SK-N-SH (cell line): ENCODE results near the gene NYNRIN. TPM values are rescaled to one million over a fixed set of nuclear protein-coding genes. Genes with fewer than 3 reads are reported as not detected.
"Not testable (repeated sequence)": the region's sequence is repeated elsewhere in the genome, so short reads cannot be mapped to it uniquely, and the experiment has no call there.

Source experiments
- CTCF ChIA-PET: fragments of 300-600, 350-600 bp; formaldehyde crosslinking; extraction: SDS; loops from one replicate; lab custom pipeline; 2021; lab: Yijun Ruan, JAX
- POLR2A ChIA-PET: fragments of 350-600 bp; sonication (Branson Sonifier 250); formaldehyde crosslinking; extraction: SDS; loops from one replicate; lab custom pipeline; 2020; ENCODE audit warnings: antibody characterized with exemption, inconsistent platforms; lab: Yijun Ruan, JAX
- DNase-seq: peaks from one replicate; pipeline ENCODE4 v3.0.0; 2012
- H2AFZ ChIP-seq: fragments of 200-600 bp; sonication (generic); 2 replicates; pipeline ENCODE4 v1.8.1; 2016; ENCODE audit warnings: antibody characterized with exemption, mild to moderate bottlenecking, low read depth
- H3F3A ChIP-seq: fragments of 200-600 bp; sonication (generic); replicated peaks from 2 replicates; pipeline ENCODE3; 2016; ENCODE audit warnings: antibody characterized with exemption, mild to moderate bottlenecking; ENCODE audit not compliant: insufficient read depth
- H3K27ac ChIP-seq, 2 experiments: fragments of 200-500 bp in 1 of 2; fragments of 200-600 bp in 1 of 2; sonication (Bioruptor generic) in 1 of 2; sonication (generic), shearing (Covaris generic) in 1 of 2; 2 replicates each; pipeline versions ENCODE4 v1.5.1 to v1.6.1; 2014 to 2016; ENCODE audit warnings: low read depth in 2 of 2, inconsistent platforms in 1 of 2, low read length in 1 of 2, mild to moderate bottlenecking in 1 of 2, mixed read lengths in 1 of 2
- H3K27me3 ChIP-seq: fragments of 200-600 bp; sonication (generic), shearing (Covaris generic); 2 replicates; pipeline ENCODE4 v1.6.1; 2016; ENCODE audit warnings: mixed run types; ENCODE audit not compliant: insufficient read depth
- H3K36me3 ChIP-seq, 2 experiments: fragments of 200-500 bp in 1 of 2; fragments of 200-600 bp in 1 of 2; sonication (Bioruptor generic) in 1 of 2; sonication (generic) in 1 of 2; replicated peaks in 1 of 2; 2 replicates each; pipeline versions ENCODE3 to v1.5.1; 2014 to 2016; ENCODE audit warnings: low read length in 1 of 2, mild to moderate bottlenecking in 1 of 2; ENCODE audit not compliant: insufficient read depth in 2 of 2, control insufficient read depth in 1 of 2
- H3K4me1 ChIP-seq, 2 experiments: fragments of 200-500 bp in 1 of 2; fragments of 200-600 bp in 1 of 2; sonication (Bioruptor generic) in 1 of 2; sonication (generic), shearing (Covaris generic) in 1 of 2; 2 replicates each; pipeline versions ENCODE4 v1.5.1 to v1.6.1; 2014 to 2016; ENCODE audit warnings: low read depth in 1 of 2, low read length in 1 of 2, mixed run types in 1 of 2; ENCODE audit not compliant: insufficient read depth in 2 of 2, control insufficient read depth in 1 of 2
- H3K4me2 ChIP-seq: fragments of 200-600 bp; sonication (generic), shearing (Covaris generic); 2 replicates; pipeline ENCODE4 v1.6.1; 2017; ENCODE audit warnings: mixed run types
- H3K4me3 ChIP-seq, 2 experiments: fragments of 200-500 bp in 1 of 2; fragments of 200-600 bp in 1 of 2; sonication (Bioruptor generic) in 1 of 2; sonication (generic), shearing (Covaris generic) in 1 of 2; 2 replicates each; pipeline versions ENCODE4 v1.5.1 to v1.8.1; 2014 to 2016; ENCODE audit warnings: low read depth in 2 of 2, inconsistent platforms in 1 of 2, low read length in 1 of 2, mild to moderate bottlenecking in 1 of 2, mixed read lengths in 1 of 2, moderate library complexity in 1 of 2
- H3K79me2 ChIP-seq: fragments of 200-600 bp; sonication (generic); 2 replicates; pipeline ENCODE4 v1.8.1; 2017; ENCODE audit warnings: mild to moderate bottlenecking; ENCODE audit not compliant: insufficient read depth
- H3K9ac ChIP-seq: fragments of 200-600 bp; sonication (generic); 2 replicates; pipeline ENCODE4 v1.6.1; 2017; ENCODE audit warnings: mixed run types
- H3K9me2 ChIP-seq: fragments of 200-600 bp; sonication (generic); 2 replicates; pipeline ENCODE4 v1.6.1; 2017; ENCODE audit warnings: mixed run types
- H3K9me3 ChIP-seq: fragments of 200-600 bp; sonication (generic); 2 replicates; pipeline ENCODE4 v1.6.1; 2017; ENCODE audit warnings: mixed run types, mild to moderate bottlenecking, moderate library complexity
- H4K20me1 ChIP-seq: fragments of 200-600 bp; sonication (generic); 2 replicates; pipeline ENCODE4 v1.6.1; 2017; ENCODE audit warnings: mild to moderate bottlenecking, mixed run types; ENCODE audit not compliant: insufficient read depth
- EZH2phosphoT487 ChIP-seq: fragments of 200-600 bp; sonication (generic); IDR thresholded peaks from 2 replicates; pipeline ENCODE4 v1.6.1; 2017; ENCODE audit warnings: low read depth, mixed run types, mild to moderate bottlenecking, antibody characterized with exemption, moderate library complexity, borderline replicate concordance
- FOXM1 ChIP-seq: IDR thresholded peaks from 2 replicates; pipeline ENCODE4 v1.4.0; 2012; ENCODE audit warnings: low read depth, mild to moderate bottlenecking
- GABPA ChIP-seq: IDR thresholded peaks from 2 replicates; pipeline ENCODE4 v1.4.0; 2012; ENCODE audit warnings: low read depth, mild to moderate bottlenecking
- GATA2 ChIP-seq: sonication (generic); formaldehyde crosslinking; IDR thresholded peaks from 2 replicates; pipeline ENCODE4 v1.5.0; 2020; ENCODE audit warnings: mild to moderate bottlenecking, missing genetic modification reagents
- MEF2A ChIP-seq: IDR thresholded peaks from 2 replicates; pipeline ENCODE4 v1.4.0; 2012; ENCODE audit warnings: low read depth, borderline replicate concordance
- POLR2AphosphoS5 ChIP-seq: IDR thresholded peaks from 2 replicates; pipeline ENCODE4 v1.6.1; 2012; ENCODE audit warnings: low read depth, low read length
- SMC3 ChIP-seq: IDR thresholded peaks from 2 replicates; pipeline ENCODE4 v1.6.1; 2012; ENCODE audit warnings: low read depth, low read length, improper control_type of control experiment
- TCF12 ChIP-seq: IDR thresholded peaks from 2 replicates; pipeline ENCODE4 v1.4.0; 2012
- TEAD4 ChIP-seq: IDR thresholded peaks from 2 replicates; pipeline ENCODE4 v1.4.0; 2012; ENCODE audit warnings: mild to moderate bottlenecking, borderline replicate concordance; ENCODE audit not compliant: insufficient read depth
- YY1 ChIP-seq: IDR thresholded peaks from 2 replicates; pipeline ENCODE4 v1.4.0; 2012; ENCODE audit warnings: low read depth, mild to moderate bottlenecking
- WGBS: methylation state at CpG from one replicate; pipeline ENCODE4 v1.1.6; 2017; ENCODE audit warnings: low lambda C conversion rate; 5-methylcytosine and 5-hydroxymethylcytosine counted together
- polyA plus RNA-seq, 3 experiments: library from polyadenylated mRNA; depleted of rRNA; stranded (reverse); fragments of >200 nt; gene quantifications; 2 replicates each; pipeline ENCODE4 v1.2.3, GENCODE V29; 2012
- TF ChIP-seq, protein P1 (sequence below): IDR thresholded peaks from 2 replicates; pipeline ENCODE4 v1.6.1; 2012; ENCODE audit warnings: mild to moderate bottlenecking, low read depth, low read length, moderate library complexity
- TF ChIP-seq, protein P2 (sequence below): fragments of 200-600 bp; sonication (generic); IDR thresholded peaks from 2 replicates; pipeline ENCODE4 v1.6.1; 2017; ENCODE audit warnings: antibody characterized with exemption, mild to moderate bottlenecking, moderate library complexity
- TF ChIP-seq, protein P3 (sequence below): IDR thresholded peaks from 2 replicates; pipeline ENCODE4 v1.4.0; 2012; ENCODE audit warnings: low read depth, borderline replicate concordance
- TF ChIP-seq, protein P4 (sequence below): fragments of 150-350 bp; IDR thresholded peaks from 2 replicates; pipeline ENCODE4 v1.6.1; 2016; ENCODE audit warnings: mild to moderate bottlenecking, low read depth, low read length
- TF ChIP-seq, protein P5 (sequence below): IDR thresholded peaks from 2 replicates; pipeline ENCODE4 v1.4.0; 2012; ENCODE audit warnings: low read depth, borderline replicate concordance
- TF ChIP-seq, protein P6 (sequence below): IDR thresholded peaks from 2 replicates; pipeline ENCODE4 v1.4.0; 2012; ENCODE audit warnings: low read depth
- TF ChIP-seq, protein P7 (sequence below): IDR thresholded peaks from 2 replicates; pipeline ENCODE4; 2012

Gene NYNRIN
- polyA plus RNA-seq, 1 of the 3 experiments (the other 2 are of a cell fraction): 4.8 TPM

DNA sequence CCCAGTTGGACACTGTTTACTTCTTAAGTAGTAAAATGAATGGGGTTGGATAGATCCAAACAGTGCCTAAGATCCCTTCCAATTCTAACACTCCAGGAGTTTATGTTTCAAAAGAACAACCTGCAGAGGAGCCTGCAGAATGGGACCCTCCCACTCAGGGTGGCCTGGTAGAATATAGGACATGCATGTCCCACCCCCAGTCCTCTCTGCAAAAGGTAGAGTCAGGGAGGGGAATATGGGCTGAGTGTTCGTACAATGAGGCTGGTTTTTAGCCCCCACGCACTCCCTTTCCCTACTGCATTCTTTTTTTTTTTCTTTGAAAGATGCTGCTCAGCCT is 11.8 kb upstream of the NYNRIN start:
- no peak for DNase-seq
- TF ChIP-seq GATA2 (no peak), TCF12 (no peak), TEAD4 (no peak), MEF2A (no peak), EZH2phosphoT487 (no peak), POLR2AphosphoS5 (no peak), FOXM1 (no peak), GABPA (no peak), YY1 (no peak), SMC3 (no peak)
- TF ChIP-seq, protein P1, sequence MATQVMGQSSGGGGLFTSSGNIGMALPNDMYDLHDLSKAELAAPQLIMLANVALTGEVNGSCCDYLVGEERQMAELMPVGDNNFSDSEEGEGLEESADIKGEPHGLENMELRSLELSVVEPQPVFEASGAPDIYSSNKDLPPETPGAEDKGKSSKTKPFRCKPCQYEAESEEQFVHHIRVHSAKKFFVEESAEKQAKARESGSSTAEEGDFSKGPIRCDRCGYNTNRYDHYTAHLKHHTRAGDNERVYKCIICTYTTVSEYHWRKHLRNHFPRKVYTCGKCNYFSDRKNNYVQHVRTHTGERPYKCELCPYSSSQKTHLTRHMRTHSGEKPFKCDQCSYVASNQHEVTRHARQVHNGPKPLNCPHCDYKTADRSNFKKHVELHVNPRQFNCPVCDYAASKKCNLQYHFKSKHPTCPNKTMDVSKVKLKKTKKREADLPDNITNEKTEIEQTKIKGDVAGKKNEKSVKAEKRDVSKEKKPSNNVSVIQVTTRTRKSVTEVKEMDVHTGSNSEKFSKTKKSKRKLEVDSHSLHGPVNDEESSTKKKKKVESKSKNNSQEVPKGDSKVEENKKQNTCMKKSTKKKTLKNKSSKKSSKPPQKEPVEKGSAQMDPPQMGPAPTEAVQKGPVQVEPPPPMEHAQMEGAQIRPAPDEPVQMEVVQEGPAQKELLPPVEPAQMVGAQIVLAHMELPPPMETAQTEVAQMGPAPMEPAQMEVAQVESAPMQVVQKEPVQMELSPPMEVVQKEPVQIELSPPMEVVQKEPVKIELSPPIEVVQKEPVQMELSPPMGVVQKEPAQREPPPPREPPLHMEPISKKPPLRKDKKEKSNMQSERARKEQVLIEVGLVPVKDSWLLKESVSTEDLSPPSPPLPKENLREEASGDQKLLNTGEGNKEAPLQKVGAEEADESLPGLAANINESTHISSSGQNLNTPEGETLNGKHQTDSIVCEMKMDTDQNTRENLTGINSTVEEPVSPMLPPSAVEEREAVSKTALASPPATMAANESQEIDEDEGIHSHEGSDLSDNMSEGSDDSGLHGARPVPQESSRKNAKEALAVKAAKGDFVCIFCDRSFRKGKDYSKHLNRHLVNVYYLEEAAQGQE: no peak
- TF ChIP-seq, protein P2, sequence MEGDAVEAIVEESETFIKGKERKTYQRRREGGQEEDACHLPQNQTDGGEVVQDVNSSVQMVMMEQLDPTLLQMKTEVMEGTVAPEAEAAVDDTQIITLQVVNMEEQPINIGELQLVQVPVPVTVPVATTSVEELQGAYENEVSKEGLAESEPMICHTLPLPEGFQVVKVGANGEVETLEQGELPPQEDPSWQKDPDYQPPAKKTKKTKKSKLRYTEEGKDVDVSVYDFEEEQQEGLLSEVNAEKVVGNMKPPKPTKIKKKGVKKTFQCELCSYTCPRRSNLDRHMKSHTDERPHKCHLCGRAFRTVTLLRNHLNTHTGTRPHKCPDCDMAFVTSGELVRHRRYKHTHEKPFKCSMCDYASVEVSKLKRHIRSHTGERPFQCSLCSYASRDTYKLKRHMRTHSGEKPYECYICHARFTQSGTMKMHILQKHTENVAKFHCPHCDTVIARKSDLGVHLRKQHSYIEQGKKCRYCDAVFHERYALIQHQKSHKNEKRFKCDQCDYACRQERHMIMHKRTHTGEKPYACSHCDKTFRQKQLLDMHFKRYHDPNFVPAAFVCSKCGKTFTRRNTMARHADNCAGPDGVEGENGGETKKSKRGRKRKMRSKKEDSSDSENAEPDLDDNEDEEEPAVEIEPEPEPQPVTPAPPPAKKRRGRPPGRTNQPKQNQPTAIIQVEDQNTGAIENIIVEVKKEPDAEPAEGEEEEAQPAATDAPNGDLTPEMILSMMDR: no peak
- TF ChIP-seq, protein P3, sequence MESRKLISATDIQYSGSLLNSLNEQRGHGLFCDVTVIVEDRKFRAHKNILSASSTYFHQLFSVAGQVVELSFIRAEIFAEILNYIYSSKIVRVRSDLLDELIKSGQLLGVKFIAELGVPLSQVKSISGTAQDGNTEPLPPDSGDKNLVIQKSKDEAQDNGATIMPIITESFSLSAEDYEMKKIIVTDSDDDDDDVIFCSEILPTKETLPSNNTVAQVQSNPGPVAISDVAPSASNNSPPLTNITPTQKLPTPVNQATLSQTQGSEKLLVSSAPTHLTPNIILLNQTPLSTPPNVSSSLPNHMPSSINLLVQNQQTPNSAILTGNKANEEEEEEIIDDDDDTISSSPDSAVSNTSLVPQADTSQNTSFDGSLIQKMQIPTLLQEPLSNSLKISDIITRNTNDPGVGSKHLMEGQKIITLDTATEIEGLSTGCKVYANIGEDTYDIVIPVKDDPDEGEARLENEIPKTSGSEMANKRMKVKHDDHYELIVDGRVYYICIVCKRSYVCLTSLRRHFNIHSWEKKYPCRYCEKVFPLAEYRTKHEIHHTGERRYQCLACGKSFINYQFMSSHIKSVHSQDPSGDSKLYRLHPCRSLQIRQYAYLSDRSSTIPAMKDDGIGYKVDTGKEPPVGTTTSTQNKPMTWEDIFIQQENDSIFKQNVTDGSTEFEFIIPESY: no peak
- TF ChIP-seq, protein P4, sequence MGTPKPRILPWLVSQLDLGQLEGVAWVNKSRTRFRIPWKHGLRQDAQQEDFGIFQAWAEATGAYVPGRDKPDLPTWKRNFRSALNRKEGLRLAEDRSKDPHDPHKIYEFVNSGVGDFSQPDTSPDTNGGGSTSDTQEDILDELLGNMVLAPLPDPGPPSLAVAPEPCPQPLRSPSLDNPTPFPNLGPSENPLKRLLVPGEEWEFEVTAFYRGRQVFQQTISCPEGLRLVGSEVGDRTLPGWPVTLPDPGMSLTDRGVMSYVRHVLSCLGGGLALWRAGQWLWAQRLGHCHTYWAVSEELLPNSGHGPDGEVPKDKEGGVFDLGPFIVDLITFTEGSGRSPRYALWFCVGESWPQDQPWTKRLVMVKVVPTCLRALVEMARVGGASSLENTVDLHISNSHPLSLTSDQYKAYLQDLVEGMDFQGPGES: no peak
- TF ChIP-seq, protein P5, sequence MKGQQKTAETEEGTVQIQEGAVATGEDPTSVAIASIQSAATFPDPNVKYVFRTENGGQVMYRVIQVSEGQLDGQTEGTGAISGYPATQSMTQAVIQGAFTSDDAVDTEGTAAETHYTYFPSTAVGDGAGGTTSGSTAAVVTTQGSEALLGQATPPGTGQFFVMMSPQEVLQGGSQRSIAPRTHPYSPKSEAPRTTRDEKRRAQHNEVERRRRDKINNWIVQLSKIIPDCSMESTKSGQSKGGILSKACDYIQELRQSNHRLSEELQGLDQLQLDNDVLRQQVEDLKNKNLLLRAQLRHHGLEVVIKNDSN: no peak
- TF ChIP-seq, protein P6, sequence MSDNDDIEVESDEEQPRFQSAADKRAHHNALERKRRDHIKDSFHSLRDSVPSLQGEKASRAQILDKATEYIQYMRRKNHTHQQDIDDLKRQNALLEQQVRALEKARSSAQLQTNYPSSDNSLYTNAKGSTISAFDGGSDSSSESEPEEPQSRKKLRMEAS: no peak
- TF ChIP-seq, protein P7, sequence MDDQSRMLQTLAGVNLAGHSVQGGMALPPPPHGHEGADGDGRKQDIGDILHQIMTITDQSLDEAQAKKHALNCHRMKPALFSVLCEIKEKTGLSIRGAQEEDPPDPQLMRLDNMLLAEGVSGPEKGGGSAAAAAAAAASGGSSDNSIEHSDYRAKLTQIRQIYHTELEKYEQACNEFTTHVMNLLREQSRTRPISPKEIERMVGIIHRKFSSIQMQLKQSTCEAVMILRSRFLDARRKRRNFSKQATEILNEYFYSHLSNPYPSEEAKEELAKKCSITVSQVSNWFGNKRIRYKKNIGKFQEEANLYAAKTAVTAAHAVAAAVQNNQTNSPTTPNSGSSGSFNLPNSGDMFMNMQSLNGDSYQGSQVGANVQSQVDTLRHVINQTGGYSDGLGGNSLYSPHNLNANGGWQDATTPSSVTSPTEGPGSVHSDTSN: no peak
- H3K9ac ChIP-seq: no peak overlapping the region
- H3K79me2 ChIP-seq: no peaks in the 10 kb centered on the region
- no peak overlapping the region for H3K4me3 ChIP-seq
- 88% methylated on average over 2 of the region's 2 CpGs for WGBS
- peaks cover 0 to 2% of the 10 kb centered on the region in 2 experiments; a peak in 1 of 4 replicates for H3K4me1 ChIP-seq
- H3K4me2 ChIP-seq: no peak overlapping the region
- H4K20me1 ChIP-seq: no peaks in the 10 kb centered on the region
- H3K27me3 ChIP-seq: no peaks in the 10 kb centered on the region
- ChIA-PET CTCF (interaction anchor here (1.5 kb wide), 1 partner anchor 53 kb away, joined by 3 read pairs; no protein-coding TSS in a partner anchor), POLR2A (no interaction called here)
- no peak overlapping the region for H3K27ac ChIP-seq
- H3K9me3 ChIP-seq: no peaks in the 10 kb centered on the region
- H3F3A ChIP-seq: peaks cover 5% of the 10 kb centered on the region
- H2AFZ ChIP-seq: no peak overlapping the region
- no peaks in the 10 kb centered on the region for H3K36me3 ChIP-seq
- no peaks in the 10 kb centered on the region for H3K9me2 ChIP-seq

DNA sequence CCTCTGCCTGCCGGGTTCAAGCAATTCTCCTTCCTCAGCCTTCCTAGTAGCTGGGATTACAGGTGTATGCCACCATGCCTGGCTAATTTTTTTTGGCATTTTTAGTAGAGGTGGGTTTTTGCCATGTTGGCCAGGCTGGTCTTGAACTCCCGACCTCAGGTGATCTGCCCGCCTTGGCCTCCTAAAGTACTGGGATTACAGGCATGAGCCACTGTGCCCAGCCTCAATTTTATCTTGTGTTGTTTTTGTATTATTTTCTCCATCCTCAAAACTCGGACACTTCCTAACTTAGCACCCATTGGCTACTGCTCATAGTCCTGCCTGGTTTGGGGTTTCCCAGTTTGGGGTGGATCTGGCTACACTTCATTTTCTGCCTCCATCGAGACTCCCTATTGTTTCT is 11.2 kb upstream of the NYNRIN start:
- H3K4me1 ChIP-seq, H3K4me2 ChIP-seq, H3K79me2 ChIP-seq, H3K4me3 ChIP-seq, H3K9me3 ChIP-seq, H3K9ac ChIP-seq, H3K27ac ChIP-seq, POLR2A ChIA-PET, DNase-seq, H3K9me2 ChIP-seq, H3K36me3 ChIP-seq, H4K20me1 ChIP-seq, H3K27me3 ChIP-seq, H2AFZ ChIP-seq: not testable (repeated sequence)
- CTCF ChIA-PET: interaction anchor here (0.8 to 1.0 kb wide), 2 partner anchors 22 to 44 kb away, joined by 3 read pairs; no protein-coding TSS in a partner anchor
- H3F3A ChIP-seq: peaks cover 10% of the 10 kb centered on the region
- 63% methylated on average over 5 of the region's 5 CpGs for WGBS
